HG03575 (cell line): ENCODE data around the gene KAT8.
"Not testable (repeated sequence)": the region's sequence is repeated elsewhere in the genome, so short reads cannot be mapped to it uniquely, and the experiment has no call there.

Experiments
- ATAC-seq: cut with Tn5 transposase; IDR thresholded peaks from one replicate; pipeline ENCODE4 v1.9.1; 2021; ENCODE audit not compliant: unreplicated experiment, insufficient number of reproducible peaks, low FRiP score; ENCODE audit errors: extremely low read depth

KAT8 gene

GRCh38 chr16:31141489-31142108 is 24.1 kb downstream of the KAT8 start:
- ATAC-seq = no peak

- ATAC-seq = peak; percentile 28
These were observed 24.9 kb downstream of the KAT8 start for GRCh38 chr16:31142109-31143010.

- no peak for ATAC-seq
These were observed 25.7 kb downstream of the KAT8 start for GRCh38 chr16:31143011-31143693.

GRCh38 chr16:31143694-31144148 is 26.3 kb downstream of the KAT8 start:
- no peak for ATAC-seq

- not testable (repeated sequence) for ATAC-seq
These were observed 27.0 kb downstream of the KAT8 start for GRCh38 chr16:31144418-31144817.

- ATAC-seq = no peak
These were observed 28.0 kb downstream of the KAT8 start for GRCh38 chr16:31145398-31145990.

GRCh38 chr16:31147574-31147973 is 30.1 kb downstream of the KAT8 start:
- no peak for ATAC-seq

GRCh38 chr16:31148281-31148728 is 30.8 kb downstream of the KAT8 start:
- no peak for ATAC-seq

GRCh38 chr16:31148896-31149295 is 31.4 kb downstream of the KAT8 start:
- no peak for ATAC-seq

- ATAC-seq = no peak
These were observed 31.9 kb downstream of the KAT8 start for GRCh38 chr16:31149332-31149731.

- no peak for ATAC-seq
These were observed 32.7 kb downstream of the KAT8 start, which contains the start of gene PRSS36 for GRCh38 chr16:31149894-31150890. Gene PRSS36 (minus strand): TSS chr16:31150066. CDS start chr16:31150035, 31 bp downstream.

- ATAC-seq = not testable (repeated sequence)
These were observed 33.5 kb downstream of the KAT8 start for GRCh38 chr16:31150976-31151375.

GRCh38 chr16:31157136-31157535 is 39.7 kb downstream of the KAT8 start:
- ATAC-seq = no peak

- no peak for ATAC-seq
These were observed 49.9 kb downstream of the KAT8 start for GRCh38 chr16:31167315-31167714.

- ATAC-seq = no peak
These were observed 51.4 kb downstream of the KAT8 start for GRCh38 chr16:31168848-31169247.

GRCh38 chr16:31170048-31170447 is 52.6 kb downstream of the KAT8 start:
- not testable (repeated sequence) for ATAC-seq

- ATAC-seq = no peak
These were observed 59.7 kb downstream of the KAT8 start for GRCh38 chr16:31177136-31177535.

GRCh38 chr16:31179219-31179746 is 61.8 kb downstream of the KAT8 start:
- ATAC-seq = no peak
